RPMI7951 (cell line): ENCODE data around the gene ADPRHL1. TPM values are rescaled to one million over a fixed set of nuclear protein-coding genes. Genes with fewer than 3 reads are reported as not detected.
A peak's percentile ranks its signal among the peaks of the same experiment; 100 is the strongest.

Experiments used
- DNase-seq: peaks from one replicate; pipeline ENCODE4 v3.0.0-alpha.2; 2012; ENCODE audit warnings: low read depth
- total RNA-seq: library from RNA; depleted of rRNA; stranded (reverse); fragments of >200 nt; shearing (Covaris generic); gene quantifications from 2 replicates; pipeline ENCODE4 v1.2.3, GENCODE V29; 2014; rRNA removed

The ADPRHL1 gene
- total RNA-seq = 0.29 TPM in 1 of 2 replicates, not detected in the other

GRCh38 chr13:113452942-113453901, at the start of gene ADPRHL1:
Gene ADPRHL1, minus strand, starts transcription at chr13:113453488. Its CDS starts 51 bp downstream, at chr13:113453437.
- no peak for DNase-seq

DNA sequence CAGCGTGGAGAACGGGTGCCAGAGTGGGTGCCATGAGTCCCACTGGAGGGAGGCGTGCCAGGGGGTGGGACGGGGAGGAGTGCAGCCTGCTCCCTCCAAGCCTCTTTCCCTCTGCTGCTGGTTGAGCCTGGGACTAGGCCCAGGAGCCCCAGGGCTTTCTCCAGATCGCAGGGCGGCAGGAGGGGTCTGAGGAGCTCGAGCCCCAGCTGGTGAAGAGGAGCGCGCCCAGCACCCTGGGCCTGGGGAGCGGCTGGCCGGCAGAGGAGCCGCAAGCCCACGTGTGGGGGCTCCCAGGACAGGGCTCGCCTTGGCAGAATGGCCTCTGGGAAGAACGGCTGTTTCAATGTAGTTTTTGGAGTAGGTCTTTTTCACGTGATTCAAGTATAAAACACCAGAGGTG, 49.4 kb upstream of the ADPRHL1 start:
- DNase-seq = no peak

- no peak for DNase-seq
Observed at GRCh38 chr13:113500530-113501265, 47.4 kb upstream of the ADPRHL1 start.

DNA sequence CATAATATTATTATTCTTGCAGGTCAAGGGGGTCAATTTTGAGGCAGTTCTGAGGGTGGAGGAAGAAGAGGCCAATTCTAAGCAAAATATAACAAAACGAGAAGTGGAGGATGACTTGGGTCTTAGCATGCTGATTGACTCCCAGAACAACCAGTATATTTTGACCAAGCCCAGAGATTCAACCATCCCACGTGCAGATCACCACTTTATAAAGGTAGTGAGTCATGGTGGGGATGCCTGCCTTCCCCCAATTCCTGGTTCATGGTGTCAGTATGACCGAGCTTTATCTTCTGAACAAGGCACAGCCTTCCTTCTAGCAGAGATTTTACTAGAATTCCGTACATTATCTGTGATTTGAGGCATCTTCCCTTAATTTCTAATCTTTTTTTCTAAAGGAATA, 46.6 kb upstream of the ADPRHL1 start:
- no peak for DNase-seq

- DNase-seq = no peak
Observed at GRCh38 chr13:113498905-113499304, 45.6 kb upstream of the ADPRHL1 start.

DNA sequence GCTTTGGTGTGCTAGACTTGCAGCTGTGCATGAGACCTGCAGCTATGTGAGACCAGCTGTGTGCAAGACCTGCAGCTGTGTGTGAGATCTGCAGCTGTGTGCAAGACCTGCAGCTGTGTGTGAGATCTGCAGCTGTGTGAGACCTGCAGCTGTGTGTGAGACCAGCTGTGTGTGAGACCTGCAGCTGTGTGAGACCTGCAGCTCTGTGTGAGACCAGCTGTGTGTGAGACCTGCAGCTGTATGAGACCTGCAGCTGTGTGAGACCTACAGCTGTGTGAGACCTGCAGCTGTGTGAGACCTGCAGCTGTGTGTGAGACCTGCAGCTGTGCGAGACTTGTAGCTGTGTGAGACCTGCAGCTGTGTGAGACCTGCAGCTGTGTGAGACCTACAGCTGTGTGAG, 43.9 kb upstream of the ADPRHL1 start:
- DNase-seq = no peak

DNA sequence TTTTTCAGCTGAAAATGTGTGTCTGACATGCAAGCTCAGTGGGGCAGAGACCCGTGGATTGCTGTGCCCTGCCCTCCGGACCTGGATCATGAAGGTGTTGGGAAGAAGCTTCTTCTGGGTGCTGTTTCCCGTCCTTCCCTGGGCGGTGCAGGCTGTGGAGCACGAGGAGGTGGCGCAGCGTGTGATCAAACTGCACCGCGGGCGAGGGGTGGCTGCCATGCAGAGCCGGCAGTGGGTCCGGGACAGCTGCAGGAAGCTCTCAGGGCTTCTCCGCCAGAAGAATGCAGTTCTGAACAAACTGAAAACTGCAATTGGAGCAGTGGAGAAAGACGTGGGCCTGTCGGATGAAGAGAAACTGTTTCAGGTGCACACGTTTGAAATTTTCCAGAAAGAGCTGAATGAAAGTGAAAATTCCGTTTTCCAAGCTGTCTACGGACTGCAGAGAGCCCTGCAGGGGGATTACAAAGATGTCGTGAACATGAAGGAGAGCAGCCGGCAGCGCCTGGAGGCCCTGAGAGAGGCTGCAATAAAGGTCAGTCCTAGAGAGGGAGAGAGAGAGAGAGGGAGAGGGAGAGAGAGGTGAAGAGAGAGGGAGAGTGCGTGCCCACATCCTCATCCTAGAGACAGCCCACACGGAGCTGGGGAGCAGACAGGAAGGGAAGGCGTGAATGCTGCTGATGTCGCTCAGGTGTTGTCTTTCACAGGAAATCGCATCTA, 42.4 kb upstream of the ADPRHL1 start:
- DNase-seq = no peak

- peak; percentile 87 for DNase-seq
Observed at GRCh38 chr13:113493315-113493951, 40.1 kb upstream of the ADPRHL1 start.

- no peak for DNase-seq
Observed at GRCh38 chr13:113491982-113492381, 38.7 kb upstream of the ADPRHL1 start.

DNA sequence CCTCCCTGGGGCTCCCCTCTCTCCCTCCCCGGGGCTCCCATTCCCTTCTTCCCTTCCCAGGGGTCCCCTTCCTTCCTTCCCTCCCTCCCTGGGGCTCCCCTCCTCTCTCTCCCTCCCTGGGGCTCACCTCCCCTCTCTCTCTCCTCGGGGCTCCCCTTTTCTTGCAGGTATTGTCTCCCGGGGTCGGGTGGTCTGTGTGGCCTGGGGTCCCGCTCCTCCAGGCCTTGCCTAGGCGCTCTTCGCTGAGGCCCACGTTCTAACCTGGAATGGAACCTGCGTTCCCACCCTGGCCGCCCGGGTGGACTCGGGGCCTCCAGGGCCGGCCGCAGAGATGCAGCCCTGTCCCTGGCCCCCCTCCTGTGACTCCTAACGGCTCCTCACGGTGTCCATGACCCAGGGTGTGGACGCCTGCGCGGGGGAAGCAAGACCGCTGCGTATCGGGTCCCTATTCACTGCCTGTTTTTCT, 38.2 kb upstream of the ADPRHL1 start:
- peak; percentile 31 for DNase-seq

DNA sequence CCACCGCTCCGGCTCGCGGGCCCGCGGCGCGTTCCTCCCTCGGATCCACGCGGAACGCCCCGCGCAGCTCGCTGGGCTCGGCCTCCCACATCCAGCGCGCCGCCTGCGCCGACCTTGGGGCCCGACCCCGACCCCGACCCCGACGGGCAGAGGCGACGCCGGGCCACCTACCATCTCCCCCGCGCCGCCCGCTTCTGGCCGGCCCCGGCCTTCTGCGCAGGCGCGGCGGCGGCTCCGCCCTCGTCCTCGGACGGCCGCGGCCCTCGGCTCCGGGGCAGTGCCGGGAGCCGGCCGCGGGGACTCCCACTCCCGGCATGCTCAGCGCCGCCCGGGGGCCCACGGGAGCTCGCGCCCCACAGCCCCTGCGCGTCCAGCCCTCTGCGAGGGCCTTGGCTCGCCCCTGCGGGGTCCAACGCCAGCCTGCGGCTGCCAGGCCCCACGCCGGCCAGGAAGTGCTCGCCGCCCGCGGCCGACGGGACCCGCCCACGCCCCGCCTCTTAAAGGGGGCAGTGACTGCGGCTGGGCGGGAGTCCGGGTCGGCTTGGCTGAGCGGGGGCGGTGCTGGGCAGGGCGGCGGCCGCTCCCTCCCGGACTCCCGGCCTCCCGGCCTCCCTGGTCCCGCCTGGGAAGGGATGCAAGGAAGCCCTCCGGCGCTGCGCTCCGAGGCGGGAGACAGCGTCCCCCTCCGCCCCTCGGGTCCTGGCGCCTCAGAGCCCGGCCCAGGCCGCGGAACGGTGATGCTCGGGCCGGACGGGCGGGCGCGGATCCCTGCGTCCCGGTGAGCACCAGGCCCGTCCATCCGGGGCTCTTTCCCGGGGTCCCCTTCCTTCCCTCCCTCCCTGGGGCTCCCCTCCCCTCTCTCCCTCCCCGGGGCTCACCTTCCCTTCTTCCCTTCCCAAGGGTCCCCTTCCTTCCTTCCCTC, 37.5 kb upstream of the ADPRHL1 start, which contains the start of gene DCUN1D2:
Gene DCUN1D2, minus strand, starts transcription at position 216 of the 922 bp plus-strand sequence. Its CDS starts 42 bp downstream, at position 174.
- peak; percentile 93 for DNase-seq

- peak; percentile 37 for DNase-seq
Observed at GRCh38 chr13:113489549-113490495, 36.5 kb upstream of the ADPRHL1 start.

DNA sequence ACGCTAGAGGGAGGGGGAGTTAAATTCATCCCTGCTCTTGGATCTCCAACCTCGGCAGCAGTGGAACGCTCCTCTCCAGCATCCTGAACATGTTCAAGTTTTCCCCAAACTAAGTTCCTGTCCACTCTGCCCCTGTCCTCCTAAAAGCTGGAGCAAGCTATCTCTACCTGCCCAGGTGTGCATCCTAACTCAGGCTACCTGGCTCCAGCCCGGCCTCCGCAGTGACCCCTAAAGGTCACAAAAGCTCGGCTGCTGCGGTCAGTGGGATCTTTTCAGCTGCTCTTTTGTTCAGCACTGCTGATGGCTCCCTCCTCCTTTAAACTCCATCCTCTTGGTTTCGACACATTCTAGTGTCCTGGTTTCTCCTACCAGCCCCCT, 35.9 kb upstream of the ADPRHL1 start:
- no peak for DNase-seq

DNA sequence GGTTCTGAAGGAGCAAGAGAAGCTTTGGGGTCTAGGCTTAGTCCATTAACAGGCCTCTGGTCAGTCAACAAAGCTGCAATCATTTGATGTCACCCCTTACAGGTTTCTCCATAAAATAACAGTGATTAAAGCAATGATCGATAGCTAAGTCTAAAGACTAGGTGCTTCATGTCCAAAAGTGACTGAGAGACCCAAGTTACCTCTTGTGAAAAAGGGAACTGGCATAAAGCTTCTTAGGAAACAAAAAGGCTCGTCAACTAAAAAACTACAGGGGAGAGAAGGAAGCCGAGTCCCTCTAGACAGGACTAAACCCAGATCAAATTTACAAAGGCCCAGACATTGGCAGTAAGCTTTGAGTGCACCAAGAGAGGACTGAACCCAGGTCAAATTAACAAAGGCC, 35.0 kb upstream of the ADPRHL1 start:
- no peak for DNase-seq

- DNase-seq = no peak
Observed at GRCh38 chr13:113486698-113487097, 33.4 kb upstream of the ADPRHL1 start.

- no peak for DNase-seq
Observed at GRCh38 chr13:113485545-113485944, 32.3 kb upstream of the ADPRHL1 start.

- DNase-seq = no peak
Observed at GRCh38 chr13:113483504-113484293, 30.4 kb upstream of the ADPRHL1 start.

GRCh38 chr13:113483081-113483480, 29.8 kb upstream of the ADPRHL1 start:
- no peak for DNase-seq
